Measurements from ENCODE around the gene MED25. TPM values are rescaled to one million over a fixed set of nuclear protein-coding genes. Genes with fewer than 3 reads are reported as not detected.

MED25 gene
- total RNA-seq, 1 donor from 2014 or later = 85.4 TPM

DNA sequence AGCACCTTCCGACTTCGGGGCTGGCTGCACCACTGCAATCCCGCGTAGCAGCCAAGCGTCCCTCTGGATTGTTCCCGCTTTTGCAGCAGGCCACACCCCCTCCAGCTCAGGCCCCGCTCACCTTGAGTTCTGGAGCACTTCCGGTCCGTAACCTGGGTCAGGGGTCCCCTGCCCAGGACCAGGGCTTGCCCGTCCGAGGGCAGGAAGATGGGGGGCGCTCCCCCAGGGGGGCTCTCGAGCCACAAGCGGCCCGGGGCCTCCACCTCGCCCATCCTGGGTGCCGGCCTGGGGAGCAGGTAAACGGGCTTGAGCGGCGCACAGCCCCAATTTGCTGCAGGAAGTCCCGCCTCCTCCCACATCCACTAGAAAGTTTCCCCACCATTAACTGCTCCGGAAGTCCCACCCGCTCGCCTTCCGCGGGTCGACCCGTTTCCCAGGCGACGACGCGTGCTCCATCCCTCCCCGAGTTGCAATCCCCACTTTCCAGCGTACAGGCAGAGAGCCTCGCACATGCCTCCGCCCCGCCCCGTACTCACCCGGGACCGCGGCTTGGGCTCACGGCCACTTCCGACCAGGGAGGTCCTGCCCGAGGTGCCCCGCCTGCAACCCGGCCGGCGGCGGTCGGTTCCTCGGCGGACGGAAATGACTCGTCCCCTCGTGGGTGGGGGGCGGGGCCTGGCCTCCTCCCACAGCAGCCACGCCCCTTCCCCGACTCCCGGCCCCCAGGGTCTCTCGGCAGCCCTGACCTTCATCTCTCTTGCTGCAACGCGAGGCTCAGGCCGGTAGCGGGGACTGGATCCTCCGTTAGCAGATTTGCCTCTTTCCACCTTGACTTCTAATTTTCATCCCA is 49.1 kb downstream of the MED25 start, which contains the start of gene PNKP:
PNKP (minus strand) TSS at position 644 of the 850 bp plus-strand sequence; CDS start at position 272, 372 bp downstream.
- H3K27me3 Mint-ChIP-seq (ENCODE audit: low read depth) = peaks cover 21% of the 10 kb centered on the region
- no peak within 1 kb of the TSS for H3K4me3 Mint-ChIP-seq
- peaks cover 52% of the 10 kb centered on the region for H3K4me1 Mint-ChIP-seq
- TF ChIP-seq, protein P1, sequence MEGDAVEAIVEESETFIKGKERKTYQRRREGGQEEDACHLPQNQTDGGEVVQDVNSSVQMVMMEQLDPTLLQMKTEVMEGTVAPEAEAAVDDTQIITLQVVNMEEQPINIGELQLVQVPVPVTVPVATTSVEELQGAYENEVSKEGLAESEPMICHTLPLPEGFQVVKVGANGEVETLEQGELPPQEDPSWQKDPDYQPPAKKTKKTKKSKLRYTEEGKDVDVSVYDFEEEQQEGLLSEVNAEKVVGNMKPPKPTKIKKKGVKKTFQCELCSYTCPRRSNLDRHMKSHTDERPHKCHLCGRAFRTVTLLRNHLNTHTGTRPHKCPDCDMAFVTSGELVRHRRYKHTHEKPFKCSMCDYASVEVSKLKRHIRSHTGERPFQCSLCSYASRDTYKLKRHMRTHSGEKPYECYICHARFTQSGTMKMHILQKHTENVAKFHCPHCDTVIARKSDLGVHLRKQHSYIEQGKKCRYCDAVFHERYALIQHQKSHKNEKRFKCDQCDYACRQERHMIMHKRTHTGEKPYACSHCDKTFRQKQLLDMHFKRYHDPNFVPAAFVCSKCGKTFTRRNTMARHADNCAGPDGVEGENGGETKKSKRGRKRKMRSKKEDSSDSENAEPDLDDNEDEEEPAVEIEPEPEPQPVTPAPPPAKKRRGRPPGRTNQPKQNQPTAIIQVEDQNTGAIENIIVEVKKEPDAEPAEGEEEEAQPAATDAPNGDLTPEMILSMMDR (conservative IDR thresholded peaks at IDR 0.05) = no peak
- peak within 1 kb of the TSS; percentile 99 for H3K27ac Mint-ChIP-seq (ENCODE audit: unreplicated experiment)
- DNase-seq (ENCODE audit: low read depth, low spot score) = peak; percentile 79
- peaks cover 16% of the 10 kb centered on the region for H3K36me3 Mint-ChIP-seq (ENCODE audit: low read depth)
- no peaks in the 10 kb centered on the region for H3K9me3 Mint-ChIP-seq

GRCh38 chr19:49869009-49869483 is 51.0 kb downstream of the MED25 start:
- H3K27ac Mint-ChIP-seq (ENCODE audit: unreplicated experiment) = peak overlapping the region; percentile 35

DNA sequence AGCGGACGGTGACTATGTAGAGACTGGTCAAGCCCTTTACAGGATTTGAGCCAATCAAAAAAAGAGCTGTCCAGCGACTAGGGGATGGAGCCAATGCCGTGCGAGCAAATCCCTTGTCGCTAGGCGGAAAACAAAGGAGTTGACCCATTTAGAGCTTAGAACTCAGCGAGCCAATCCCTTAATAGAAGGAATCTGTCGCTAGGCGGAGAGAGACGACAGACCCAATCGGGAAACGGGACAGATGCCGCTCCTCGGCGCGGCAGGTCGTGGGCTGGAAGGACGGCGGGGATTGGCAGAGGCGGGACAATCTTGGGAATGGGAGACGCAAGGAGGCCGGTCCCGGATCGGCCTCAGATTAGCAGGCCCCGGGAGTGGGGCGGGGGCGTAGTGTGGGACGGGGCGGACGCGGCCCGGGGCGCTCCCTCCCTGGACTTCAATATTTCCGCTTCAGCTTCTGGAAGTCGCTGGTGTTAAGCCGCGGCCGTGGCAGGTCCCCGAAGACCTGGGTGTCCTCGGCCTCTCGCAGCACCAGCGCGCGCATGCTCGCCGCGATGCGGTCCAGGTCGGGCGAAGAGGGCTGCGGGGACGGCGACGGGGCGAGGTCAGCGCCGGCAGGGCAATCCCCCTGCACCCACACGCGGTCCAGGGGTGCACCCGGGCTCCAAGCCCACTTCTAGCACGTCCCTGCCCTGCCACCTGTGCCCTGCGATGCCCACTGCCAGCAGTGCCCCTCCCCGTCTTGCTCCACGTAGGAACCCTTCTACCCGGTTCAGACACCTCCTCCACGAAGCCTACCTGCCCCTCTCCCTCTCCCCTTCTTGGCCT is 51.6 kb downstream of the MED25 start:
- DNase-seq (ENCODE audit: low read depth, low spot score) = peak; percentile 98
- peak overlapping the region; percentile 87 for H3K4me3 Mint-ChIP-seq
- H3K4me1 Mint-ChIP-seq = peaks cover 43% of the 10 kb centered on the region
- H3K36me3 Mint-ChIP-seq (ENCODE audit: low read depth) = peaks cover 6% of the 10 kb centered on the region
- H3K9me3 Mint-ChIP-seq = no peaks in the 10 kb centered on the region
- TF ChIP-seq, protein P1 (conservative IDR thresholded peaks at IDR 0.05) = no peak
- peaks cover 18% of the 10 kb centered on the region for H3K27me3 Mint-ChIP-seq (ENCODE audit: low read depth)
- peak overlapping the region; percentile 91 for H3K27ac Mint-ChIP-seq (ENCODE audit: unreplicated experiment)

More at GRCh38 chr19:49869009-49869483, 51.0 kb downstream of the MED25 start:
- no peaks in the 10 kb centered on the region for H3K9me3 Mint-ChIP-seq
- no peak overlapping the region for H3K4me3 Mint-ChIP-seq
- H3K36me3 Mint-ChIP-seq (ENCODE audit: low read depth) = peaks cover 12% of the 10 kb centered on the region
- peaks cover 46% of the 10 kb centered on the region for H3K4me1 Mint-ChIP-seq
- no peak for DNase-seq (ENCODE audit: low read depth, low spot score)
- H3K27me3 Mint-ChIP-seq (ENCODE audit: low read depth) = peaks cover 18% of the 10 kb centered on the region
- TF ChIP-seq, protein P1 (conservative IDR thresholded peaks at IDR 0.05) = no peak

- H3K4me3 Mint-ChIP-seq = peak overlapping the region; percentile 87
- TF ChIP-seq, protein P1 (conservative IDR thresholded peaks at IDR 0.05) = no peak
- H3K27ac Mint-ChIP-seq (ENCODE audit: unreplicated experiment) = peak overlapping the region; percentile 91
Measured at GRCh38 chr19:49870309-49870901, 52.3 kb downstream of the MED25 start.

More at GRCh38 chr19:49870309-49870901, 52.3 kb downstream of the MED25 start:
- H3K27me3 Mint-ChIP-seq (ENCODE audit: low read depth) = peaks cover 12% of the 10 kb centered on the region
- no peaks in the 10 kb centered on the region for H3K36me3 Mint-ChIP-seq (ENCODE audit: low read depth)
- H3K9me3 Mint-ChIP-seq = no peaks in the 10 kb centered on the region
- H3K4me1 Mint-ChIP-seq = peaks cover 38% of the 10 kb centered on the region
- no peak for DNase-seq (ENCODE audit: low read depth, low spot score)
